Measurements from ENCODE around the gene VCX3A. TPM values are rescaled to one million over a fixed set of nuclear protein-coding genes. Genes with fewer than 3 reads are reported as not detected.

VCX3A gene
- total RNA-seq, 1 experiment from 2014 or later: not detected

- no peaks in the 10 kb centered on the region for H3K79me2 ChIP-seq (ENCODE audit: low read length)
- H3K9ac ChIP-seq (ENCODE audit: low read length): no peak overlapping the region
- H3K27me3 ChIP-seq (ENCODE audit: low read length): no peaks in the 10 kb centered on the region
- no peak overlapping the region for H3K4me3 ChIP-seq (ENCODE audit: low read length)
- no peak for DNase-seq
- H3K9me2 ChIP-seq (replicated peaks; ENCODE audit: insufficient read depth, low read length): no peaks in the 10 kb centered on the region
- H3K36me3 ChIP-seq (ENCODE audit: insufficient read depth, low read length): no peaks in the 10 kb centered on the region
- no peak overlapping the region for H2AFZ ChIP-seq (ENCODE audit: low read length)
- no peaks in the 10 kb centered on the region for H3K9me3 ChIP-seq (ENCODE audit: low read length)
- H4K20me1 ChIP-seq (ENCODE audit: insufficient read depth, low read depth, low read length): no peaks in the 10 kb centered on the region
- no peaks in the 10 kb centered on the region for H3K4me1 ChIP-seq (ENCODE audit: low read length)
- H3K27ac ChIP-seq (ENCODE audit: low read length): no peak overlapping the region
- H3K4me2 ChIP-seq (ENCODE audit: low read depth, low read length, poor library complexity, severe bottlenecking): no peak overlapping the region
These were observed 17.5 kb downstream of the VCX3A start for GRCh38 chrX:6517376-6517775.

- no peak overlapping the region for H3K9ac ChIP-seq (ENCODE audit: low read length)
- H4K20me1 ChIP-seq (ENCODE audit: insufficient read depth, low read depth, low read length): no peaks in the 10 kb centered on the region
- peaks cover 2% of the 10 kb centered on the region; the same call in 1 of the 2 replicates for H3K36me3 ChIP-seq (ENCODE audit: insufficient read depth, low read length)
- H3K9me2 ChIP-seq (replicated peaks; ENCODE audit: insufficient read depth, low read length): no peaks in the 10 kb centered on the region
- DNase-seq: no peak
- no peak overlapping the region for H3K27ac ChIP-seq (ENCODE audit: low read length)
- H2AFZ ChIP-seq (ENCODE audit: low read length): no peak overlapping the region
- peaks cover 6% of the 10 kb centered on the region for H3K9me3 ChIP-seq (ENCODE audit: low read length)
- H3K4me3 ChIP-seq (ENCODE audit: low read length): no peak overlapping the region
- H3K4me1 ChIP-seq (ENCODE audit: low read length): peaks cover 7% of the 10 kb centered on the region
- H3K79me2 ChIP-seq (ENCODE audit: low read length): no peaks in the 10 kb centered on the region
- no peak overlapping the region for H3K4me2 ChIP-seq (ENCODE audit: low read depth, low read length, poor library complexity, severe bottlenecking)
- peaks cover 4% of the 10 kb centered on the region; the same call in 1 of the 2 replicates for H3K27me3 ChIP-seq (ENCODE audit: low read length)
These were observed 28.5 kb downstream of the VCX3A start for GRCh38 chrX:6506444-6506843.

DNA sequence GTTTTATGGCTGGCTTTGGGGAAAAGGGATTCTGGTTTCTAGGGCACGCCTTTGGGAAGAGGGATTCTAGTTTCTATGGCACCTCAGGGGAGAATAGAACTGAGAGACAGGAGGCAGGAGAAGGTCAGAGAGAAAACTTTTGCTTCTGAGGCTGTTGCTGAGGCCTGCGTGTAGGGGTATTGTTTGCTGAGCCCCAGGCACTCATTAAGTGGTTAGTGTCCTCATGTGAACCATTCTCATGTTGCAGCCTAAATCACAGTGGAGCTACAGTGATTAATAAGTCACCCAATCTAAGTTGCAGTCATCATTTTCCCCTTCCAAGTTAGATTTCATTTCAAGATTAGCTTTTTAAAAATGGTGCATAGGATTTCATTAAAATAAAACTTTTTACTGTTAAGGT is 29.0 kb downstream of the VCX3A start:
- no peak overlapping the region for H2AFZ ChIP-seq (ENCODE audit: low read length)
- peaks cover 2% of the 10 kb centered on the region; the same call in 1 of the 2 replicates for H3K36me3 ChIP-seq (ENCODE audit: insufficient read depth, low read length)
- peaks cover 4% of the 10 kb centered on the region; the same call in 1 of the 2 replicates for H3K27me3 ChIP-seq (ENCODE audit: low read length)

GRCh38 chrX:6500719-6501118 is 34.2 kb downstream of the VCX3A start:
- Histone ChIP-seq H3K27ac (ENCODE audit: low read length) (no peak overlapping the region), H3K4me3 (ENCODE audit: low read length) (no peak overlapping the region), H3K9me2 (replicated peaks; ENCODE audit: insufficient read depth, low read length) (no peaks in the 10 kb centered on the region), H3K79me2 (ENCODE audit: low read length) (no peaks in the 10 kb centered on the region), H2AFZ (ENCODE audit: low read length) (no peak overlapping the region), H3K4me1 (ENCODE audit: low read length) (no peaks in the 10 kb centered on the region), H3K27me3 (ENCODE audit: low read length) (peaks cover 4% of the 10 kb centered on the region; the same call in 1 of the 2 replicates), H4K20me1 (ENCODE audit: insufficient read depth, low read depth, low read length) (no peaks in the 10 kb centered on the region), H3K4me2 (ENCODE audit: low read depth, low read length, poor library complexity, severe bottlenecking) (no peak overlapping the region), H3K9ac (ENCODE audit: low read length) (no peak overlapping the region), H3K9me3 (ENCODE audit: low read length) (peaks cover 6% of the 10 kb centered on the region), H3K36me3 (ENCODE audit: insufficient read depth, low read length) (peaks cover 2% of the 10 kb centered on the region; the same call in 1 of the 2 replicates)
- no peak for DNase-seq

More for the DNA sequence above, 29.0 kb downstream of the VCX3A start:
- Histone ChIP-seq H3K9ac (ENCODE audit: low read length) (no peak overlapping the region), H3K4me1 (ENCODE audit: low read length) (peaks cover 7% of the 10 kb centered on the region), H3K27ac (ENCODE audit: low read length) (no peak overlapping the region), H3K9me3 (ENCODE audit: low read length) (peaks cover 6% of the 10 kb centered on the region), H4K20me1 (ENCODE audit: insufficient read depth, low read depth, low read length) (no peaks in the 10 kb centered on the region), H3K79me2 (ENCODE audit: low read length) (no peaks in the 10 kb centered on the region), H3K4me3 (ENCODE audit: low read length) (no peak overlapping the region), H3K4me2 (ENCODE audit: low read depth, low read length, poor library complexity, severe bottlenecking) (no peak overlapping the region), H3K9me2 (replicated peaks; ENCODE audit: insufficient read depth, low read length) (no peaks in the 10 kb centered on the region)
- no peak for DNase-seq

DNA sequence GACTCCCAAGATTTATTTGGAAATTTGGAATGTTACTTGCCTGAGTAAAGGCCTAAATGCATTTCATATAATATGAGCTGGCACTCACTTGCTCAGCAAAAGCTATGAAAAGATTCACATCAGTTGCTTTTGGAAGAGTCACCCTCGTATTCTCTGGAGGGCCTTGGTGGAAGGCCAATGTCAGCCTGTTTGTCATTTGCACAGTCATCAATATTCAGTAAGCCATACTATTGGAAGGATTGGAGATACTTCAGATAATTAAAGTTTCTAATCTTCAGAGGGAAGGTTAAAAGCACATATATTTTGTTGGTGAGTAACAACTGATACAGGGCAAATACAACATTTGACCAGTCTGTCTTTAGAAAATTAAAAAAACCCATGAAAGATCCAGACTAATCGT is 36.6 kb downstream of the VCX3A start:
- Histone ChIP-seq H3K9me2 (replicated peaks; ENCODE audit: insufficient read depth, low read length) (no peaks in the 10 kb centered on the region), H3K27me3 (ENCODE audit: low read length) (peaks cover 4% of the 10 kb centered on the region; the same call in 1 of the 2 replicates), H3K4me2 (ENCODE audit: low read depth, low read length, poor library complexity, severe bottlenecking) (no peak overlapping the region), H3K4me1 (ENCODE audit: low read length) (no peaks in the 10 kb centered on the region), H3K9me3 (ENCODE audit: low read length) (peaks cover 6% of the 10 kb centered on the region), H4K20me1 (ENCODE audit: insufficient read depth, low read depth, low read length) (no peaks in the 10 kb centered on the region), H3K36me3 (ENCODE audit: insufficient read depth, low read length) (peaks cover 2% of the 10 kb centered on the region; the same call in 1 of the 2 replicates), H3K4me3 (ENCODE audit: low read length) (no peak overlapping the region), H3K9ac (ENCODE audit: low read length) (no peak overlapping the region), H3K79me2 (ENCODE audit: low read length) (no peaks in the 10 kb centered on the region), H2AFZ (ENCODE audit: low read length) (no peak overlapping the region), H3K27ac (ENCODE audit: low read length) (no peak overlapping the region)
- no peak for DNase-seq
